GM21619 (cell line): ENCODE data around the gene TAF5.
"Not testable (repeated sequence)": the region's sequence is repeated elsewhere in the genome, so short reads cannot be mapped to it uniquely, and the experiment has no call there.

Source experiments
- ATAC-seq: cut with Tn5 transposase; IDR thresholded peaks from one replicate; pipeline ENCODE4 v1.9.1; 2021; ENCODE audit not compliant: unreplicated experiment

Gene TAF5

DNA sequence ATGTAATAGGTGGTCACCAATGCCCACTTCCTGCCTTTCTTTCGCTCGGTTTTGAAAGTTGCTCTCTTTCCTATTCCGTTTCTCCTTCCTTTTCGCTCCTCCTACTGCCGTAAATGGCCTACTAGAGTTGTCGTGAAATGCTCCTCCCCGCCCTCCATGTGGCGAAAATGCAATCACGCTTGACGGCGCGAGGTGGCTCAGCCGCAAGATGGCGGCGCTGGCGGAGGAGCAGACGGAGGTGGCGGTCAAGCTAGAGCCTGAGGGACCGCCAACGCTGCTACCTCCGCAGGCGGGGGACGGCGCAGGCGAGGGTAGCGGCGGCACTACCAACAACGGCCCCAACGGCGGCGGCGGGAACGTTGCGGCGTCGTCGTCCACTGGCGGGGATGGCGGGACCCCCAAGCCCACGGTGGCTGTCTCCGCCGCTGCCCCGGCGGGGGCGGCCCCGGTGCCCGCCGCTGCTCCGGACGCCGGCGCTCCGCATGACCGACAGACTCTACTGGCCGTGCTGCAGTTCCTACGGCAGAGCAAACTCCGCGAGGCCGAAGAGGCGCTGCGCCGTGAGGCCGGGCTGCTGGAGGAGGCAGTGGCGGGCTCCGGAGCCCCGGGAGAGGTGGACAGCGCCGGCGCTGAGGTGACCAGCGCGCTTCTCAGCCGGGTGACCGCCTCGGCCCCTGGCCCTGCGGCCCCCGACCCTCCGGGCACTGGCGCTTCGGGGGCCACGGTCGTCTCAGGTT is at the start of gene TAF5:
Gene TAF5, plus strand, starts transcription at position 195 of the 737 bp plus-strand sequence. Its CDS starts 14 bp downstream, at position 209.
- ATAC-seq, result peak; percentile 55

DNA sequence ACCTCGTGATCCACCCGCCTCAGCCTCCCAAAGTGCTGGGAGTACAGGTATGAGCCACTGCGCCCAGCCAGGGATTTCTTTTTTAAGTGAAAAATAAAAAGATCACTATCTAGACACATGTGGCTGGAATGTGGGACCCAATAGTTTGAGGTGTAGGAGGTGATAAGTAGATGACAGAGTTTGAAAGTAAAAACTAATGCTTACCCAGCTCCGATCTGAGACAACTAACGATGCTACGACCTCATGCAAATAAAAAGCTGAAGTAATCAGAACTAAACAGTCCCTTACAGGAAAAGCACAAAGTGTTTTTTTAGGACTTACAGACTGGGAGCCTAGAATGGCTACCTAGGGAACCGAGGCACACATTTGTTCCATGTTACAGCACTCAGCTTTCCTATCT is 39.9 kb upstream of the TAF5 start:
- no peak for ATAC-seq

GRCh38 chr10:103333934-103334520 is 33.7 kb upstream of the TAF5 start:
- ATAC-seq, result no peak

DNA sequence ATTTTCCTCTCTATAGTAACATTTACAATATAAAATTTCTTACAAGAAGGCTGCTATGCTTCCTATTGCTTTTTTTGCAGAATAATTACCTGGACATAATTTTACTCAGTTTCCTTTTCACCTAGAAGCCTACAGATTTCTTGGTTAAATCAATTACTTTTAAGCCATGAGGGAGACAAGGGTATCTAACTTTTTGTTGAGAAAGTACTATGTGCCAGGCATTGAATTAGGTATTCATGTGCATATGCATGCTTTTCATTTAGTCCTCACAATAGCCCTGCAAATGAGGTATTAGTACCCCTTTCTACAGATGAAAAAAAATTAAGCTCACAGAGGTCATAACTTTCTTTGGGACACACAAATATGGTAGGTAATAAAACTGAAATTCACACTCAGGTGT is 33.2 kb upstream of the TAF5 start:
- no peak for ATAC-seq

- ATAC-seq, result no peak
These were observed 31.4 kb upstream of the TAF5 start for GRCh38 chr10:103336370-103336769.

DNA sequence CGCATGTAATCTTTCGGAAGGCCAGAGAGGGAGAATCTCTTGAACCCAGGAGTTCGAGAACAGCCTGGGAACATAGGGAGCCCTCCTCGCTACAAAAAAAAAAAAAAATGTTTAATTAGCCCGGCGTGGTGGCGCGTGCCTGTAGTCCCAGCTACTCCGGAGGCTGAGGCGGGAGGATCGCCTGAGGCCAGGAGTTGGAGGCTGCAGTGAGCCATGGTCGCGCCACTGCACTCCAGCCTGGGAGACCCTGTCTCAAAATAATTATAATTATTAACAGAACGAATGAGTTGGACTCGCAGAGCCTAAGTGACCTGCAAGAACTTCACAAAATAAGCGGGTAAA is 17.6 kb upstream of the TAF5 start:
- no peak for ATAC-seq

DNA sequence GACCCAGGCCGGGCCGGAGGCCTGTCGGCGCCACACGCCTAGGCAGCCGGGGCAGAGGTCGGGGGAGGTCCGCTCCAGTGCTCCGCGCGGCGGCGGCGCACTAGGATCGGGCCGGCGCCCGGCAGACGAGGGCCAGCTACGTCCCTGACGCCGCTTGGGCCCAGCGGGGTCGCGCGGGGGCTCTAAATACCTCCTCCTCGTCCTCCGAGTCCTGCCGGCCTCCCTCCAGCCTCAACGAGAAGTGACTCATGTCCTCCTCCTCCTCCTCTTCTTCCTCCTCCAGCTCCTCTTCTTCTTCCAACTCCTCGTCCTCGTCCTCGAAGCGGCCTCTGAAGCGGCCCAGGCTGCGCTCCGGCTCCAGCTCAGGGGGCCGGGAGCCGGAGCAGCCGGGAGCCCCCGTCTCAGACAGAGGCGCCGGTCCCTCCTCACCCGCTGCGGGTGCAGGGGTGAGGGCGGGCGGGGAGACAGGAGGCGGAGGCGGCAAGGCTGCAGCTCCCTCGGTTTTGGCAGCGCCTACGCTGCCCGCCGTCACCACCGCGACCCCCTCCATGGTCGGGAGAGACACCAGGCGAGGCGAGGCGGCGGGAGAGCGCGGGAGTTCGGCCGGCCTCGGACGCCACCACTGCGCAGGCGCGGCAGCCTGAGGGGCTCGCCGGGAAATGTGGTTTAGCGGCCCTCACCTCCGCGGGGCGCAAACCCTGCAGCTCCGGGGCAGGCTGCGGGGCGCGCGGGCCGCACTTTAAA is 17.1 kb upstream of the TAF5 start, which contains the start of gene PCGF6:
Gene PCGF6, minus strand, starts transcription at position 624 of the 744 bp plus-strand sequence. Its CDS starts 74 bp downstream, at position 550.
- ATAC-seq, result peak; percentile 70

DNA sequence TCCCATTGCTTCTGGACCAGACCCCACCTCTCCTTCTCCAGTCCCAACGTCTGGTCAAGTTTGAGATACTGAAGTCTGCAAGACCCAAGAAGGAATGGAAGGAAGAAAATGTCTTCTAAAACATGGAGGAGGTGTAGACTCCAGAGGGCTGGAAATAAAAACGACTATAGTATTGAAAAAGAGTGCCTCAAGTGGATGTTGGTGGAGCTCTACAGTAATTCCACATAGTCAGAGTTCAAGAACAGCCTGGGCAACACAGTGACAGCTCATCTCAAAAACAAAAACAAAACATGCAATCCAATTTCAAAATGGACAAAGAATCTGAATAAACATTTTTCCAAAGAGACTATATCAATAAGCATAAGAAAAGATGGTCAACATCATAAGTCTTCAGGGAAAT is 14.5 kb upstream of the TAF5 start:
- ATAC-seq, result no peak

GRCh38 chr10:103354567-103354966 is 13.2 kb upstream of the TAF5 start:
- ATAC-seq, result not testable (repeated sequence)

GRCh38 chr10:103355906-103356599 is 11.7 kb upstream of the TAF5 start:
- ATAC-seq, result no peak

DNA sequence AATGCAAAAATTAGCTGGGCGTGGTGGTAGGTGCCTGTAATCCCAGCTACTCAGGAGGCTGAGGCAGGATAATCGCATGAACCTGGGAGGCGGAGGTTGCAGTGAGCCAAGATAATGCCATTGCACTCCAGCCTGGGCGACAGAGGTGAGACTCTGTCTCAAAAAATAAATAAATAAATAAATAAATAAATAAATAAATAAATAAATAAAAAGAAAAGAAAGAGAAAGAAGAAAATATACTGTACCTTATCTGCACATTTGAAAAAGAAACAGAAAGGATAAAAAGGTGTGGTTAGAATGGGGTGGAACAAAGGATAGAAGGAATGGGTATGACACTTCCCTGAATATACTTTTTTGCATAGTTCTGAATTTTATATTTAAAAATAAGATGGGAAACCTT is 8.3 kb upstream of the TAF5 start:
- not testable (repeated sequence) for ATAC-seq

DNA sequence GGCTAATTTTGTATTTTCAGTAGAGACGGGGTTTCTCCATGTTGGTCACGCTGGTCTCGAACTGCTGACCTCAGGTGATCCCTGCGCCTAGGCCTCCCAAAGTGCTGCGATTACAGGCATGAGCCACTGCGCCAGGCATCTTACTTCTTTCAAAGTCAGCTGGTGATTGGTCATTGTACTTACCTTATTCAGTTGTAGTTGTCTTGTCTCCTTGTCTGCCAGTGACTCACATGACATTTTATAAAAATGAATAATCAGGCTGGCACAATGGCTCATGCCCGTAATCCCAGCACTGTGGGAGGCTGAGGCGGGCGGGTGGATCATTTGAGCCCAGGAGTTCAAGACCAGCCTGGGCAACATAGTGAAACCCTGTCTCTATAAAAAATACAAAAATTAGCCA is 7.0 kb upstream of the TAF5 start:
- ATAC-seq, result not testable (repeated sequence)

GRCh38 chr10:103367379-103367781 is 396 bp upstream of the TAF5 start:
- ATAC-seq, result no peak

DNA sequence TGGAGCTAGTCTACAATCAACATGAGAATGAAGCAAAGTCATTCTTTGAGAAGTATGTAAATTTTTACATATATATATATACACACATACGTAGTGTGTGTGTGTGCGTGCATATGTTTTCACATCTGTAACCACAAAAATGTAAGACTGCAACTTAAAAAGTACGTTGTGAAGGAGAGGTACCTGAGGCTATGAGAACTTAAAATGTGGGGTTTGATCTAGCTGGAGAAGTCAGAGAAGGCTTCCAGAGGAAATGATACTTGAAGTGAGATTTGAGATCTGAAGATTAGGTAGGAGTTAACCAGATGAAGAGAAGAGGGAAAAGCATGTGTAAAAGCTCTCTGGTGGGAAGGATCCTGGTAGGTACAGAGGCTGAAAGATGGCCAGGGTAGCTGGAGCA is 5.8 kb downstream of the TAF5 start:
- no peak for ATAC-seq

DNA sequence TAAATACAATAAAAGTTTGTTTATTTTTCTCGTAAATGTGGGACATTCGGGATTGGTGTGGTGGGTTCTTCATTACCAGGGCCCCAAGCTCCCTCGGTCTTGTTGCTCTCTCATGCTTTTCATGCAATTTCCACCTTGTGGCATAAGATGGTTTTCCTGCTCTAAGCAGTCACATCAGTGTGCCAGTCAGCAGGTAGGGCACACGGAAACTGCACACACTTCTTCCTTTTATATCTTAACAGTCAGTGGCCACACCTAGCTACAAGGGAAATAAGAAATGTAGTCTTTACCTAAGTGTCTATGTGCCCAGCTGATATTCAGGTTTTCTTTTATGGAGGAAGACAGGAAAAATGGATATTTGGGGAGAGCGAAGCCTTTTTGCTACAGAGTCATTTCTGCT is 6.5 kb downstream of the TAF5 start:
- no peak for ATAC-seq

DNA sequence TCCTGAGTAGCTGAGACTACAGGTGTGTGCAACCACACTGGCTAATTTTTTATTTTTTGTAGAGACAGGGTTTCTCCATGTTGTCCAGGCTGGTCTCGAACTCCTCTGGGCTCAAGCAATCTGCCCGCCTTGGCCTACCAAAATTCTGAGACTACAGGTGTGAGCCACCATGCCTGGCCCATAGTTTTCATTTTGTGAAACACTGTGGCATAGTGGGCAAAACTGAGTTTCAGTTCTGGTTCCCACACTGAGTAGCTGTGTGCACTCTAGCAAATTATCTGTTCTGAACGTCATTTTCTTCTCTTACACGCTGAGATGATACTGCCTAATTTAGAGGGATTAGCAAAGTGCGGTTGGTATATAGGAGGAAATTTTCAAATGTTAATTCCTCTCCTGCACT is 15.0 kb downstream of the TAF5 start:
- ATAC-seq, result no peak

- no peak for ATAC-seq
These were observed 26.4 kb downstream of the TAF5 start for GRCh38 chr10:103394180-103394579.

GRCh38 chr10:103395754-103396066 is 27.9 kb downstream of the TAF5 start:
- no peak for ATAC-seq

DNA sequence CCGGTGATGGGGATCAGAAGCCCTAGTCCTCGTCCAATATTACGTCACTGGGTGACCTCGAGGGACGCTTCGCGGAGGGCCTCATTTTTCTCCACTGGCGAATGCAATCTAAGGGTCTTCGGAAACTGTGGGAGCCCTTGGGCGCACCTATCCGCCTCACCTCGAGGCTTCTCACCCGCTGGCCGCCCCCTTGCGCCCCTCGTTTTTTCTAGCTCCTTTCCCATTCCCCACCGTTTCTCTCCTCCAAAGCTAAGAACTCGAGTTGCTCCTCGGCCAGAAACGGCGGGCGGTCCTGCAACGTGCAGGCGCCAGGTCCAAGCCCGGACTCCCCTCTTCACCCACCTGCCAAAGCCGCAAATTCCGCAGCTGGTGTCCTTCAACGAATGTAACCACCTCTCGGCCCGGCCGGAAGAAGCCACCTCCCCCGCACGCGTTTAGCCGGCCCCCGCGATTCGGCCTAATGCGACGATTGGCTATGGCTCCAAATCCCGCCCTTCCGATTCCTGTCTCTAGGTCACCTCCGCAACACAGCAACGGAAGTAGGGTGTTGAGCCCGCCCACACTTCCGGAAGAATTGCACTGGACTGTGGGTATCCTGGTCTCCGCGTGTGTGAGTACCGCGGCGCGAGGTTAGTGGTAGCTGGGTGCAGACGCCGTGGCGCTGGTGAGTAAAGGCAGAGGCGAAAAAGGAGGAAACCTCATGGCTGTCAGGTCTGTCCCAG is 28.5 kb downstream of the TAF5 start, which contains the start of the genes ATP5MK and PDCD11:
Gene ATP5MK, minus strand, starts transcription at position 409 of the 722 bp plus-strand sequence. CDS start 4,018 bp downstream, outside the sequence.
Gene PDCD11, plus strand, starts transcription at position 560 of the 722 bp plus-strand sequence. CDS start 1,801 bp downstream, outside the sequence.
- peak; percentile 99 for ATAC-seq

- ATAC-seq, result no peak
These were observed 29.0 kb downstream of the TAF5 start for GRCh38 chr10:103396789-103397087.
